IMR-90 (cell line): Measurements from ENCODE around the gene AGMO. TPM values are rescaled to one million over a fixed set of nuclear protein-coding genes. Genes with fewer than 3 reads are reported as not detected.

Source experiments
- ATAC-seq: fragments of 200-7000 bp; cut with Tn5 transposase; 2 replicates; pipeline ENCODE4 v1.9.1; 2020; ENCODE audit warnings: low read depth, mild to moderate bottlenecking, moderate library complexity
- BruUV-seq: library from RNA; stranded (reverse); fragments of 400-500 nt; replicated peaks from 2 replicates; lab custom pipeline; 2021; lab: Mats Ljungman, UMichigan
- CTCF ChIA-PET: fragments of 300-600 bp; formaldehyde crosslinking; extraction: SDS; loops from one replicate; lab custom pipeline; 2021; ENCODE audit warnings: antibody characterized with exemption; lab: Yijun Ruan, JAX
- POLR2A ChIA-PET: fragments of 300-600 bp; sonication (Branson Sonifier 250); formaldehyde crosslinking; loops from one replicate; lab custom pipeline; 2022; ENCODE audit warnings: antibody characterized with exemption; ENCODE audit not compliant: unreplicated experiment; lab: Charles Lee
- DNase-seq: peaks from one replicate; pipeline ENCODE4 v3.0.0; 2013
- H2AFZ ChIP-seq: replicated peaks from 2 replicates; pipeline ENCODE3; 2013; ENCODE audit warnings: low read length, mild to moderate bottlenecking; ENCODE audit not compliant: poor library complexity
- H2AK5ac ChIP-seq: 2 replicates; pipeline ENCODE4 v1.6.1; 2013; ENCODE audit warnings: low read depth, low read length, inconsistent platforms
- H2AK9ac ChIP-seq: replicated peaks from 2 replicates; pipeline ENCODE3; 2013; ENCODE audit warnings: mild to moderate bottlenecking, low read depth, low read length, moderate library complexity; ENCODE audit not compliant: poor library complexity
- H2BK120ac ChIP-seq: 2 replicates; pipeline ENCODE4 v1.6.1; 2013; ENCODE audit warnings: low read depth, low read length, inconsistent platforms
- H2BK15ac ChIP-seq: 3 replicates; pipeline ENCODE4 v1.6.1; 2013; ENCODE audit warnings: low read depth, low read length, inconsistent platforms
- H2BK20ac ChIP-seq: 2 replicates; pipeline ENCODE4 v1.6.1; 2013; ENCODE audit warnings: low read depth, mild to moderate bottlenecking, inconsistent platforms, low read length, moderate library complexity
- H2BK5ac ChIP-seq: 2 replicates; pipeline ENCODE4 v1.6.1; 2013; ENCODE audit warnings: mild to moderate bottlenecking, low read depth, low read length, inconsistent platforms; ENCODE audit not compliant: poor library complexity, severe bottlenecking
- H3K14ac ChIP-seq: replicated peaks from 2 replicates; pipeline ENCODE4 v1.6.1; 2013; ENCODE audit warnings: low read depth, low read length, inconsistent platforms
- H3K18ac ChIP-seq: 2 replicates; pipeline ENCODE4 v1.6.1; 2013; ENCODE audit warnings: low read depth, low read length, control low read depth
- H3K23ac ChIP-seq: 2 replicates; pipeline ENCODE4 v1.6.1; 2013; ENCODE audit warnings: low read depth, low read length, inconsistent platforms
- H3K27ac ChIP-seq: 2 replicates; pipeline ENCODE4 v1.5.1; 2013; ENCODE audit warnings: mild to moderate bottlenecking, control low read depth, low read length; ENCODE audit not compliant: insufficient read depth
- H3K27me3 ChIP-seq: 2 replicates; pipeline ENCODE4 v1.6.1; 2013; ENCODE audit warnings: low read length; ENCODE audit not compliant: control insufficient read depth, insufficient read depth
- H3K36me3 ChIP-seq: 2 replicates; pipeline ENCODE4 v1.6.1; 2013; ENCODE audit warnings: low read length, mixed read lengths; ENCODE audit not compliant: control insufficient read depth, insufficient read depth
- H3K4ac ChIP-seq: 2 replicates; pipeline ENCODE4 v1.6.1; 2013; ENCODE audit warnings: low read depth, low read length, inconsistent platforms
- H3K4me1 ChIP-seq: 2 replicates; pipeline ENCODE4 v1.6.1; 2013; ENCODE audit warnings: low read length, mixed read lengths; ENCODE audit not compliant: control insufficient read depth, insufficient read depth
- H3K4me2 ChIP-seq: 2 replicates; pipeline ENCODE4 v1.6.1; 2013; ENCODE audit warnings: low read depth, mild to moderate bottlenecking, control low read depth, low read length, moderate library complexity
- H3K4me3 ChIP-seq: 2 replicates; pipeline ENCODE4 v1.5.1; 2013; ENCODE audit warnings: low read depth, mild to moderate bottlenecking, control low read depth, low read length, moderate library complexity; ENCODE audit not compliant: insufficient read depth
- H3K56ac ChIP-seq: 2 replicates; pipeline ENCODE4 v1.6.1; 2013; ENCODE audit warnings: low read length, inconsistent platforms; ENCODE audit not compliant: insufficient read depth; ENCODE audit errors: extremely low read depth
- H3K79me1 ChIP-seq, 2 experiments: 2 replicates each; pipeline ENCODE4 v1.6.1; 2013; ENCODE audit warnings: low read length in 2 of 2, inconsistent platforms in 1 of 2, low read depth in 1 of 2
- H3K9ac ChIP-seq: 2 replicates; pipeline ENCODE4 v1.6.1; 2013; ENCODE audit warnings: low read depth, low read length, control low read depth
- H3K9me1 ChIP-seq: 2 replicates; pipeline ENCODE4 v1.6.1; 2013; ENCODE audit warnings: low read length, inconsistent platforms; ENCODE audit not compliant: insufficient read depth
- H3K9me3 ChIP-seq: 2 replicates; pipeline ENCODE4 v1.6.1; 2013; ENCODE audit warnings: low read length; ENCODE audit not compliant: control insufficient read depth, insufficient read depth
- H4K20me1 ChIP-seq: 2 replicates; pipeline ENCODE4 v1.6.1; 2013; ENCODE audit warnings: low read length, inconsistent platforms; ENCODE audit not compliant: insufficient read depth
- H4K5ac ChIP-seq: 2 replicates; pipeline ENCODE4 v1.6.1; 2013; ENCODE audit warnings: mild to moderate bottlenecking, low read depth, low read length, control low read depth
- H4K8ac ChIP-seq, 2 experiments: 2 replicates each; pipeline ENCODE4 v1.6.1; 2013; ENCODE audit warnings: low read depth in 2 of 2, low read length in 2 of 2, control low read depth in 1 of 2, inconsistent platforms in 1 of 2
- H4K91ac ChIP-seq: 2 replicates; pipeline ENCODE4 v1.6.1; 2013; ENCODE audit warnings: low read depth, low read length, inconsistent platforms; ENCODE audit not compliant: insufficient read depth
- CTCF ChIP-seq: conservative IDR thresholded peaks from 2 replicates; pipeline ENCODE4 v1.5.1; 2012; ENCODE audit warnings: mild to moderate bottlenecking, low read depth, low read length, improper control_type of control experiment
- FOS ChIP-seq: fragments of 150-350 bp; IDR thresholded peaks from 2 replicates; pipeline ENCODE4 v1.6.1; 2016; ENCODE audit warnings: low read depth, low read length
- MAFK ChIP-seq: IDR thresholded peaks from 2 replicates; pipeline ENCODE4 v1.6.1; 2012; ENCODE audit warnings: low read depth, low read length, improper control_type of control experiment
- MAZ ChIP-seq: IDR thresholded peaks from 2 replicates; pipeline ENCODE4 v1.6.1; 2012; ENCODE audit warnings: low read depth, mild to moderate bottlenecking, low read length, improper control_type of control experiment, moderate library complexity, borderline replicate concordance
- MXI1 ChIP-seq: IDR thresholded peaks from 2 replicates; pipeline ENCODE4 v1.6.1; 2012; ENCODE audit warnings: low read depth, mild to moderate bottlenecking, low read length, moderate library complexity, borderline replicate concordance
- POLR2A ChIP-seq: IDR thresholded peaks from 2 replicates; pipeline ENCODE4 v1.6.1; 2012; ENCODE audit warnings: mild to moderate bottlenecking, low read depth, low read length
- RCOR1 ChIP-seq: IDR thresholded peaks from 2 replicates; pipeline ENCODE4 v1.6.1; 2012; ENCODE audit warnings: mild to moderate bottlenecking, low read length, improper control_type of control experiment; ENCODE audit not compliant: insufficient replicate concordance
- RFX5 ChIP-seq: IDR thresholded peaks from 2 replicates; pipeline ENCODE4 v1.8.0; 2012; ENCODE audit warnings: low read depth, mild to moderate bottlenecking, low read length, moderate library complexity
- WGBS, 2 experiments: methylation state at CpG; one replicate each; pipeline versions ENCODE4 v1.1.5 to v1.1.7; 2013; ENCODE audit warnings: missing lambda C conversion rate in 2 of 2; ENCODE audit not compliant: insufficient read length in 1 of 2; ENCODE audit errors: extremely low coverage in 2 of 2; 5-methylcytosine and 5-hydroxymethylcytosine counted together
- dilution Hi-C: fragments of 300-500 bp; cut with HindIII; formaldehyde crosslinking; loops from one replicate; pipeline ENCODE4 v1.14.3; 2018; ENCODE audit warnings: low sequenced_read_pairs; ENCODE audit not compliant: unreplicated experiment
- in situ Hi-C: fragments of 300-500 bp; cut with MboI; formaldehyde crosslinking; loops from 3 replicates; pipeline ENCODE4 v1.14.3; 2019; ENCODE audit warnings: low sequenced_read_pairs, inconsistent platforms, mixed read lengths
- intact Hi-C: fragments of 100-400 bp; cut with micrococcal nuclease; formaldehyde crosslinking; loops from 2 replicates; pipeline ENCODE4 v1.10.0; 2022
- polyA plus RNA-seq, 3 experiments: library from polyadenylated mRNA; depleted of rRNA; stranded (reverse); fragments of >200 nt; gene quantifications; 2 replicates each; pipeline ENCODE4 v1.2.3, GENCODE V29; 2012; ENCODE audit warnings: low replicate concordance in 1 of 3
- total RNA-seq: library from RNA; depleted of rRNA; stranded (reverse); fragments of >200 nt; gene quantifications from 2 replicates; pipeline ENCODE4 v1.2.3, GENCODE V29; 2012

Gene AGMO
- total and polyA plus RNA-seq, 2 of the 4 experiments (the other 2 are of a cell fraction): not detected

- no peak overlapping the region for H3K27ac ChIP-seq
- dilution Hi-C loops (no loop called here), in situ Hi-C loops (no loop called here), intact Hi-C loops (no loop called here)
- POLR2A ChIA-PET: no interaction called here
- TF ChIP-seq FOS (no peak), CTCF (no peak), MAFK (no peak), MAZ (no peak), MXI1 (no peak), RFX5 (no peak), POLR2A (no peak), RCOR1 (no peak)
- H2BK5ac ChIP-seq: no peak overlapping the region
- no peak for ATAC-seq
- no peak overlapping the region for H3K4me2 ChIP-seq
- H3K56ac ChIP-seq: no peak overlapping the region
- H3K18ac ChIP-seq: no peak overlapping the region
- no peaks in the 10 kb centered on the region for H3K4me1 ChIP-seq
- H3K4me3 ChIP-seq: no peak overlapping the region
- H3K4ac ChIP-seq: no peak overlapping the region
- H3K23ac ChIP-seq: no peak overlapping the region
- no TSS peak for BruUV-seq
- H3K9ac ChIP-seq: no peak overlapping the region
- no peak overlapping the region for H2AK9ac ChIP-seq
- CTCF ChIA-PET: interaction anchor here (0.8 kb wide), 1 partner anchor 8 kb away, joined by 4 read pairs; no protein-coding TSS in a partner anchor
- no peak overlapping the region for H4K91ac ChIP-seq
- no peaks in the 10 kb centered on the region for H4K20me1 ChIP-seq
- H2AK5ac ChIP-seq: no peak overlapping the region
- no peaks in the 10 kb centered on the region for H3K36me3 ChIP-seq
- H4K5ac ChIP-seq: no peak overlapping the region
- no peak overlapping the region for H2BK15ac ChIP-seq
- no peak for DNase-seq
- H4K8ac ChIP-seq: no peak overlapping the region
- H3K9me1 ChIP-seq: no peaks in the 10 kb centered on the region
- H2AFZ ChIP-seq: no peak overlapping the region
- H2BK20ac ChIP-seq: no peak overlapping the region
- H3K14ac ChIP-seq: no peak overlapping the region
- H3K27me3 ChIP-seq: no peaks in the 10 kb centered on the region
- no CpG with 5 or more reads among the region's 3 CpGs for WGBS, 2 experiments
- H3K79me1 ChIP-seq: no peaks in the 10 kb centered on the region
- H2BK120ac ChIP-seq: no peak overlapping the region
- no peaks in the 10 kb centered on the region for H3K9me3 ChIP-seq
Observed at GRCh38 chr7:15440482-15440881, 121.3 kb downstream of the AGMO start.
